Kidney (tissue), 22 donors: ENCODE results near the gene ITGB7. TPM values are rescaled to one million over a fixed set of nuclear protein-coding genes. Genes with fewer than 3 reads are reported as not detected.

Experiments used
- DNase-seq, 5 donors: peaks; one replicate each; pipeline ENCODE4 v3.0.0-alpha.2; 2013 to 2020
- FAIRE-seq: peaks from 2 replicates; lab custom pipeline; 2012; peaks lifted over from hg19 to GRCh38; lab: Jason Lieb, UNC
- H3K27ac ChIP-seq, 2 donors: one replicate each; pipeline ENCODE4 v1.7.0; 2013; ENCODE audit warnings: low read depth in 2 of 2, low read length in 2 of 2, inconsistent platforms in 1 of 2
- H3K27me3 ChIP-seq: one replicate; pipeline ENCODE4 v1.7.1; 2013; ENCODE audit warnings: low read length, inconsistent platforms; ENCODE audit not compliant: control insufficient read depth, insufficient read depth
- H3K36me3 ChIP-seq, 3 donors: one replicate each; pipeline versions ENCODE4 v1.7.0 to v1.7.1; 2013; ENCODE audit warnings: low read length in 3 of 3, control low read depth in 1 of 3, inconsistent platforms in 1 of 3; ENCODE audit not compliant: insufficient read depth in 3 of 3, control insufficient read depth in 2 of 3
- H3K4me1 ChIP-seq, 3 donors: one replicate each; pipeline versions ENCODE4 v1.7.0 to v1.7.1; 2013; ENCODE audit warnings: low read length in 3 of 3, inconsistent platforms in 1 of 3, low read depth in 1 of 3; ENCODE audit not compliant: control insufficient read depth in 2 of 3, insufficient read depth in 2 of 3
- H3K4me3 ChIP-seq, 3 donors: one replicate each; pipeline versions ENCODE4 v1.7.0 to v1.8.1; 2013; ENCODE audit warnings: low read length in 3 of 3, control low read depth in 1 of 3, inconsistent platforms in 1 of 3
- H3K9ac ChIP-seq, 3 donors: one replicate each; pipeline versions ENCODE4 v1.7.0 to v1.7.1; 2013; ENCODE audit warnings: low read length in 3 of 3, control low read depth in 1 of 3, inconsistent platforms in 1 of 3
- H3K9me3 ChIP-seq, 3 donors: one replicate each; pipeline versions ENCODE4 v1.7.0 to v1.7.1; 2013; ENCODE audit warnings: low read length in 3 of 3, control low read depth in 1 of 3, inconsistent platforms in 1 of 3; ENCODE audit not compliant: control insufficient read depth in 2 of 3, insufficient read depth in 1 of 3
- CTCF ChIP-seq: IDR thresholded peaks from 3 replicates; pipeline ENCODE4 v1.5.1; 2012; ENCODE audit warnings: mild to moderate bottlenecking, moderate library complexity, borderline replicate concordance; ENCODE audit not compliant: insufficient read depth; ENCODE audit errors: extremely low read depth
- intact Hi-C: fragments of 100-400 bp; cut with DNase I; formaldehyde crosslinking; loops from one replicate; pipeline ENCODE4 v1.11.1; 2022
- long read RNA-seq, 10 donors: library from polyadenylated mRNA in 1 of 10; unstranded in 1 of 10; transcript quantifications; one replicate each; pipeline ENCODE4 v2.0.0 and lab custom pipeline, GENCODE V29; 2021 to 2026
- polyA plus RNA-seq: library from polyadenylated mRNA; stranded (reverse); fragments of 350-450 nt; fragmentation: Illumina TruSeq; extraction: RNeasy Lipid Tissue Mini Kit (QIAGEN cat#74804); gene quantifications from one replicate; pipeline ENCODE4 v1.2.3, GENCODE V29; 2014; ENCODE audit warnings: low read depth, low replicate concordance; ENCODE audit not compliant: insufficient read depth
- total RNA-seq: library from RNA; stranded (reverse); fragmentation: NEBNext Ultra II Directional; extraction: Animal tissue kit (Norgen Biotek cat#: 25700); gene quantifications from one replicate; pipeline ENCODE4 v1.2.1, GENCODE V29; 2021
- donor health status: control.
- donor health status: control.
- donor health status: control.
- donor health status: control.
- donor health status: control.
- donor health status: DM: yes; HTN: yes; CAD: no.
- donor health status: Normal renal cell carcinoma (clear cell type).

ITGB7 gene
- 14.5 TPM for total RNA-seq
- 11.0 TPM for polyA plus RNA-seq
- long read RNA-seq, donor 1 = 0 reads
- long read RNA-seq, donor 2 = 0 reads
- long read RNA-seq, donor 3 = 0 reads
- long read RNA-seq, donor 4 = 0 reads
- long read RNA-seq, donor 5 = 0 reads
- long read RNA-seq, donor 6 = 0 reads
- long read RNA-seq, donor 7, partial matches to known transcripts = 8 of 17 reads
- long read RNA-seq, donor 7, other reads (novel, unspliced or antisense) = 9 of 17 reads
- long read RNA-seq, donor 8 = 0 reads
- long read RNA-seq, donor 9 = 0 reads
- long read RNA-seq, donor 10 = 0 reads

GRCh38 chr12:53207042-53207441 is at the start of gene ITGB7:
TSS of gene ITGB7 (minus strand) at chr12:53207251. CDS start at chr12:53200443, 6,808 bp downstream.
- FAIRE-seq (no peak), DNase-seq (no peak)
- no peak within 1 kb of the TSS for H3K9ac ChIP-seq
- no peak within 1 kb of the TSS for H3K4me3 ChIP-seq
- peaks cover 0 to 9% (median 0%) of the 10 kb centered on the region in 3 donors for H3K4me1 ChIP-seq
- no peak for TF ChIP-seq CTCF
- peaks cover 0 to 5% (median 0%) of the 10 kb centered on the region in 3 donors for H3K36me3 ChIP-seq
- no peaks in the 10 kb centered on the region for H3K27me3 ChIP-seq
- H3K27ac ChIP-seq = no peak within 1 kb of the TSS
- intact Hi-C loops = no loop called here
- no peaks in the 10 kb centered on the region for H3K9me3 ChIP-seq

- no peaks in the 10 kb centered on the region for H3K9me3 ChIP-seq
- FAIRE-seq = no peak
- H3K9ac ChIP-seq = no peak overlapping the region
- TF ChIP-seq CTCF = no peak
- H3K27me3 ChIP-seq = no peaks in the 10 kb centered on the region
- intact Hi-C loops = no loop called here
- DNase-seq = peak in 1 of 5 donors; percentile 5
- no peak overlapping the region for H3K27ac ChIP-seq
- no peak overlapping the region for H3K4me3 ChIP-seq
- H3K4me1 ChIP-seq = peaks cover 3 to 17% (median 7%) of the 10 kb centered on the region in 3 donors
- H3K36me3 ChIP-seq = peaks cover 0 to 7% (median 6%) of the 10 kb centered on the region in 3 donors
These were observed 48.9 kb upstream of the ITGB7 start for GRCh38 chr12:53255996-53256395.

- DNase-seq = peak in 1 of 5 donors; percentile 27
- no peaks in the 10 kb centered on the region for H3K27me3 ChIP-seq
- H3K36me3 ChIP-seq = peaks cover 0 to 7% (median 6%) of the 10 kb centered on the region in 3 donors
- TF ChIP-seq CTCF = no peak
- FAIRE-seq = no peak
- H3K9ac ChIP-seq = no peak overlapping the region
- intact Hi-C loops = no loop called here
- H3K9me3 ChIP-seq = no peaks in the 10 kb centered on the region
- H3K4me3 ChIP-seq = no peak overlapping the region
- peaks cover 3 to 18% (median 7%) of the 10 kb centered on the region in 3 donors for H3K4me1 ChIP-seq
- H3K27ac ChIP-seq = no peak overlapping the region
These were observed 47.9 kb upstream of the ITGB7 start for GRCh38 chr12:53254816-53255545.
